VCaP (cell line): ENCODE data around the gene SLC7A4.

Experiments used
- H3K27ac ChIP-seq: fragments of 450-650 bp; 2 replicates; pipeline ENCODE4 v1.5.1; 2017
- TF ChIP-seq, protein P1 (sequence below): fragments of 450-650 bp; conservative IDR thresholded peaks from 2 replicates; pipeline ENCODE4 v1.5.1; 2017; ENCODE audit warnings: mild to moderate bottlenecking, moderate library complexity

SLC7A4 gene

DNA sequence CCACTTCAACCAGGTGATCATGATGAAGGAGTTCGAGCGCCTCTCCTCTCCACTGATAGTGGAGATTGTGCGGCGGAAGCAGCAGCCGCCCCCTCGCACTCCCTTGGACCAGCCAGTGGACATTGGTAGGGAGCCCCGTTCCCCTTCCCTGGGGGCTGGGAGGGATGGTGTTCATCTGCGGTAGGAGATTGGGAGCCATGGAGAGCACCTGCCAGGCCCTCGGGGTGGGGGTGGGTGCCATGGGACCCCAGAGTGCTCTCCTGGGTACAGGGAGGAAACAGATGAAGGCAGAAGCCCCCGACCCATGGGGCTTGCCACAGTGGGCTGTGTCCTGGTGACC, 37.5 kb downstream of the SLC7A4 start:
- no peak overlapping the region for H3K27ac ChIP-seq
- TF ChIP-seq, protein P1, sequence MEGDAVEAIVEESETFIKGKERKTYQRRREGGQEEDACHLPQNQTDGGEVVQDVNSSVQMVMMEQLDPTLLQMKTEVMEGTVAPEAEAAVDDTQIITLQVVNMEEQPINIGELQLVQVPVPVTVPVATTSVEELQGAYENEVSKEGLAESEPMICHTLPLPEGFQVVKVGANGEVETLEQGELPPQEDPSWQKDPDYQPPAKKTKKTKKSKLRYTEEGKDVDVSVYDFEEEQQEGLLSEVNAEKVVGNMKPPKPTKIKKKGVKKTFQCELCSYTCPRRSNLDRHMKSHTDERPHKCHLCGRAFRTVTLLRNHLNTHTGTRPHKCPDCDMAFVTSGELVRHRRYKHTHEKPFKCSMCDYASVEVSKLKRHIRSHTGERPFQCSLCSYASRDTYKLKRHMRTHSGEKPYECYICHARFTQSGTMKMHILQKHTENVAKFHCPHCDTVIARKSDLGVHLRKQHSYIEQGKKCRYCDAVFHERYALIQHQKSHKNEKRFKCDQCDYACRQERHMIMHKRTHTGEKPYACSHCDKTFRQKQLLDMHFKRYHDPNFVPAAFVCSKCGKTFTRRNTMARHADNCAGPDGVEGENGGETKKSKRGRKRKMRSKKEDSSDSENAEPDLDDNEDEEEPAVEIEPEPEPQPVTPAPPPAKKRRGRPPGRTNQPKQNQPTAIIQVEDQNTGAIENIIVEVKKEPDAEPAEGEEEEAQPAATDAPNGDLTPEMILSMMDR = no peak

DNA sequence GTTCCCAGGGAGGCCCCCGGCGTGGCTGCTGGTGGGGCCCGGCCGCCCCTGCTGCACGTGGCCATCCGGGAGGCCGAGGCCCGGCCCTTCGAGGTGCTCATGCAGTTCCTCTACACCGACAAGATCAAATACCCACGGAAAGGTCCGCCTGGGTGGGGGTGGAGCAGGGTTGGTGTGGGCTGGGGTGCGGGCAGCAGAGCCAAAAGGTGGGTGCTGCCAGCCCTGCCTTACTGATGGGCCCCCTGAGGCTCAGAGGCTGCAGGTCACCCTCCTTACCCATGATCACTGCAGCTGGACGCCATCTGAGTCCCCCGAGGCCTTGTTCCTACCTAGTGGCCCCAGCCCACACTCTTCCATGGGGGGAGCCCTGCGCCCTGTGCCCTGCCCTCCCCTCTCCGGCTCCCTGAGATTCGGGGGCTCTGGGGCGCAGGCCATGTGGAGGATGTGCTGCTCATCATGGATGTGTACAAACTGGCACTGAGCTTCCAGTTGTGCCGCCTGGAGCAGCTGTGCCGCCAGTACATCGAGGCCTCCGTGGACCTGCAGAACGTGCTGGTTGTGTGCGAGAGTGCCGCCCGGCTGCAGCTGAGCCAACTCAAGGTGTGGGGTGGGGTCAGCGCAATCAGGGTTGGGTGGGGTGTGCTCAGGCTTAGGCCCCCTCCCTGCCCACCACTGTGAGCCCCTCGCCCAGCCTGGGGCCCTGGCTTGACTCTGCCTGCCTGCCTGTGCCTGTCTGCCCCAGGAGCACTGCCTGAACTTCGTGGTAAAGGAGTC, 38.0 kb downstream of the SLC7A4 start:
- H3K27ac ChIP-seq = no peak overlapping the region
- TF ChIP-seq, protein P1 = no peak

DNA sequence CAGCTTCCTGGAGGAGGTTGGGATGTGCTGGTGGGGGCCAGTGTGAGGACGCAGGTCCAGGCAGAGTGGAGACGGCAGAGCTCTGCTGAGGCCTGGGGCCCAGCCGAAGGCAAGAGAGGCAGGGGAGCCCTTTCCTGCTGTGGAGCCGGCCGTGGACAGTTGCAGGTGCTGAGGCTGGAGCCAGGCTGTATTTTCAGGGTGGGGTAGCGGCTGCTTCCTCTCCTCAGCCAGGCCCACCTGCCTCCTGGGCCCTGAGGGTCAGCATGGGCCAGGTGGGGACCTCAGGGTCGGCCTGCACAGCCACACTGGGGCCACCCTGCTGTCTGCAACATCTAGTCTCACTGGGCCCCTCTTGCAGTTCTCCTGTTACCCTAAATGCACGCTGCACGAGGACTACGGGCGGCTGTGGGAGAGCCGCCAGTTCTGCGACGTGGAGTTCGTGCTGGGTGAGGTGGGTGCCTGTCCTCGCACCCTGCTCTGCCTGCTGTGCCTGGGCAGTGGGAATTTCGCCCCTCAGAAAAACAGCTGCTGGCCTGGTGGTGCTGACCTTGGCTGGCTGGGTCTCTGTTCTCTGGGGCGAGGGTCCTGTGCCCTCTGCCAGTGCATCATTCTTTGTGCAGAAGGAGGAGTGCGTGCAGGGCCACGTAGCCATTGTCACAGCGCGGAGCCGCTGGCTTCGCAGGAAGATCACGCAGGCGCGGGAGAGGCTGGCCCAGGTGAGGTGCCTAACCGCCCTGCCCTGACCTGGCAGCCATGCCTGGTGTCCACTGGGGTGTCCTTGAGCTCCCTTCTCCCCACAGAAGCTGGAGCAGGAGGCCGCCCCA, 38.8 kb downstream of the SLC7A4 start:
- no peak overlapping the region for H3K27ac ChIP-seq
- TF ChIP-seq, protein P1 = no peak

DNA sequence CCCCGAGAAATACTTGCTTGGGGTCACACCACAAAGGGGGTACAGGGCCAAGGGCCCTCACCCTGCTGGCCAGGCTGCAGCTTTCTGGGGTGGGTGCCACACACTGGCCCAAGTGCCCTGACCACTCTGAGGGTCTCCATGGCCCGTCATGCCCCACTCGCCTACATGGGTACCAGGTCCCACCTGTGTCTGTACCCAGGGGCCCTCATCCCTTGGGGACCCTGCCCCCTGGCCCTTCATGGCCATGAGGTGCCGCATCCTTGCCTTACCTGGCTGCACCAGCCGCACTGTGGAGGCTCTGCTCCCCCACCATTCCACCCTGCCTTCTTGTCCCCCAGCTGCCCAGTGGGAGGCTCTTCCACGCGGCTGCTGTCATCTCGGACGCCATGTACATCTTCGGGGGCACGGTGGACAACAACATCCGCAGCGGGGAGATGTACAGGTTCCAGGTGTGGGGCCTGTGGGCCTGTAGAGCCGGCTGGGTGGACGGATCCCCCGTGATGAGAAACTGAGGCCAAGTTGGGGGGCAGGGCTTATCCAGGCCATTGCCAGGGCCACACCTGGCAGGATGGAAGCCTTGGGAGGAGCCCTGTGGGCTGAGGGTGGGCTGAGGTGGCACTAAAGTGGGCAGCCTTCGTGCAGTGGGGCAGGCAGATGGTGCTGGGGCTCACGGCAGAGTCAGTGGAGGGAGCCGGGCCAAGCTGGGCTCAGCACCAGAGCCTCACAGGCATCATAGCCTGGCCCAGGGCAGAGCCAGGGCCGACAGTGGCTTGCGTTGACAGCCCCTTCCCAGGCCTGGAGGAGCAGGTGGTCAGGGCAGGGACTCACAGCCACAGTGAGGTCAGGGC, 39.7 kb downstream of the SLC7A4 start:
- TF ChIP-seq, protein P1 = no peak

DNA sequence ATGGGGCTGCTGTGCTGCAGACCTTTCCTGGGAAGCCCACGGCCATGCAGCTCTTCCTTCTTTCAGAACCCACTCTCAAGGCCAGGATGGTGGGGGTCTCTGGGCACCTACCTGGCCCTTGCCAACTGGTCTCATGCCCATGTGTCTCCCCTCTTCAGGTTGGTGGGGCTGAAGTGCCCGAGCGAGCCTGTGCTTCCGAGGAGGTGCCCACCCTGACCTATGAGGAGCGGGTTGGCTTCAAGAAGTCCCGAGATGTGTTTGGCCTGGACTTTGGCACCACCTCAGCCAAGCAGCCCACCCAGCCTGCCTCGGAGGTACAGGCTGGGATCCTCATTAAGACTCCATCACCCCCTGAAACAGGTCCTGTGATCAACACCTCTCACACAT, 40.3 kb downstream of the SLC7A4 start:
- no peak overlapping the region for H3K27ac ChIP-seq
- TF ChIP-seq, protein P1 = no peak

More for the DNA sequence above, 39.7 kb downstream of the SLC7A4 start:
- no peak overlapping the region for H3K27ac ChIP-seq

DNA sequence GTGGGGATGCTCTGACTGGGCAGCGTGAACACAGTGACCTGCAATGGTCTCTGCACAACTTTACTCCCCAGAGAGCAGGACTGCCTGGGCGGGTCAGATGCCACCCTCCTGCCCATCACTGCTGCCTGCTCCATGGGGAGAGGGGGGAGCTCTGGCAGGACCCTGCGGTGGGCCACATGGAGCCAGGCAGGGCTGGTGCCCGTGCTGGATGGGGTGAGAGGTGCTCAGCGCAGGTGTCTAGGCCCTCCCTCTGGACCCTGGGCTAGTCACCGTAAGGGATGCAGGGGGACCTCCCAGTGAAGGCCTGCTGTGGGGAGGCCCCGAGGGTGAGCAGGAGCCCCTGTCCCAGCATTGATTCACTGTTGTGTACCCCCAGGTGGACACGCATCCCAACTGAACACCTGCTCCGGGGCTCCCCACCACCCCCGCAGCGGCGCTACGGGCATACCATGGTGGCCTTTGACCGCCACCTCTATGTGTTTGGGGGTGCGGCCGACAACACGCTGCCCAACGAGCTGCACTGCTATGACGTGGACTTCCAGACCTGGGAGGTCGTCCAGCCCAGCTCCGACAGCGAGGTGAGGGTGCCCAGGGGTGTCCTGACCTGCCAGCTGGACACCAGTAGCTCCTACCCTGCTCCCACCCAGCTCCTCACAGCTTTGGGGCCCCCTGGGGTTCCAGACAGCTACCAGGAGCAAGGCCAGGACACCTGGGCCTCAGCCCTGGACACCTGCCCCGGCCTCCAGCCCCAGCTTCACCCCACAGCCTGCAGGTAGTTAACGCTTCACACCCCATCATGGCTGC, 40.9 kb downstream of the SLC7A4 start:
- no peak overlapping the region for H3K27ac ChIP-seq
- TF ChIP-seq, protein P1 = no peak
